ENCODE measurements around the gene RABL6. TPM values are rescaled to one million over a fixed set of nuclear protein-coding genes. Genes with fewer than 3 reads are reported as not detected.
"Not testable (repeated sequence)": the region's sequence is repeated elsewhere in the genome, so short reads cannot be mapped to it uniquely, and the experiment has no call there.

The RABL6 gene
- total RNA-seq, 1 donor: 49.8 TPM

- TF ChIP-seq, protein P1, sequence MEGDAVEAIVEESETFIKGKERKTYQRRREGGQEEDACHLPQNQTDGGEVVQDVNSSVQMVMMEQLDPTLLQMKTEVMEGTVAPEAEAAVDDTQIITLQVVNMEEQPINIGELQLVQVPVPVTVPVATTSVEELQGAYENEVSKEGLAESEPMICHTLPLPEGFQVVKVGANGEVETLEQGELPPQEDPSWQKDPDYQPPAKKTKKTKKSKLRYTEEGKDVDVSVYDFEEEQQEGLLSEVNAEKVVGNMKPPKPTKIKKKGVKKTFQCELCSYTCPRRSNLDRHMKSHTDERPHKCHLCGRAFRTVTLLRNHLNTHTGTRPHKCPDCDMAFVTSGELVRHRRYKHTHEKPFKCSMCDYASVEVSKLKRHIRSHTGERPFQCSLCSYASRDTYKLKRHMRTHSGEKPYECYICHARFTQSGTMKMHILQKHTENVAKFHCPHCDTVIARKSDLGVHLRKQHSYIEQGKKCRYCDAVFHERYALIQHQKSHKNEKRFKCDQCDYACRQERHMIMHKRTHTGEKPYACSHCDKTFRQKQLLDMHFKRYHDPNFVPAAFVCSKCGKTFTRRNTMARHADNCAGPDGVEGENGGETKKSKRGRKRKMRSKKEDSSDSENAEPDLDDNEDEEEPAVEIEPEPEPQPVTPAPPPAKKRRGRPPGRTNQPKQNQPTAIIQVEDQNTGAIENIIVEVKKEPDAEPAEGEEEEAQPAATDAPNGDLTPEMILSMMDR (IDR thresholded peaks at IDR 0.05; ENCODE audit: insufficient read depth, low read length): no peak
- DNase-seq (ENCODE audit: low read depth): no peak
- H3K4me3 ChIP-seq (ENCODE audit: low read depth, low read length): no peak overlapping the region
Measured at GRCh38 chr9:136835932-136836904, 28.5 kb downstream of the RABL6 start.

DNA sequence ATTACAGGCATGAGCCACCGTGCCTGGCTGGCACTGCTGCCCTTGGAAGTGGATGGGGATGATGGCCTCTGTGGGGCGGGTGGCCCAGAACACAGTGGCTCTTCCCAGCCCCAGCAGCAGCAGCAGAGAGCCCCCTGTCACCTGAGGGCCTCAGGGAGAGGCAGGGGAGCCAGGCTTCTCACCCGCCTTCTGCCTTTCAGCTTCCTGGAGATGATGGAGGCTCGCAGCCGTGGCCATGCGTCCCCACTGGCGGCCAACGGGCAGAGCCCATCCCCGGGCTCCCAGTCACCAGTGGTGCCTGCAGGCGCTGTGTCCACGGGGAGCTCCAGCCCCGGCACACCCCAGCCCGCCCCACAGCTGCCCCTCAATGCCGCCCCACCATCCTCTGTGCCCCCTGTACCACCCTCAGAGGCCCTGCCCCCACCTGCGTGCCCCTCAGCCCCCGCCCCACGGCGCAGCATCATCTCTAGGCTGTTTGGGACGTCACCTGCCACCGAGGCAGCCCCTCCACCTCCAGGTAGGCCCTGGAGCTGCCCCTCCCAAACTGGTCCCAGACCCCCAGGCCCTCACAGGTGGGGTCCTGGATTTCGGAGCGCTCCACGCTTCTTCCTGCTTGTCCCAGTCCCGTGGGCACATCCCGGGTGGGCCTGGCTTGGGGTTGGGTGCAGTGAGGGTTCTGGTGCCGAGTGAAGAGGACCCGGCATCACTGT lies 29.6 kb downstream of the RABL6 start:
- DNase-seq (ENCODE audit: low read depth): no peak
- H3K4me3 ChIP-seq (ENCODE audit: low read depth, low read length): no peak overlapping the region
- TF ChIP-seq, protein P1 (IDR thresholded peaks at IDR 0.05; ENCODE audit: insufficient read depth, low read length): no peak

GRCh38 chr9:136837856-136838277 lies 30.1 kb downstream of the RABL6 start:
- H3K4me3 ChIP-seq (ENCODE audit: low read depth, low read length); DNase-seq (ENCODE audit: low read depth): not testable (repeated sequence)

DNA sequence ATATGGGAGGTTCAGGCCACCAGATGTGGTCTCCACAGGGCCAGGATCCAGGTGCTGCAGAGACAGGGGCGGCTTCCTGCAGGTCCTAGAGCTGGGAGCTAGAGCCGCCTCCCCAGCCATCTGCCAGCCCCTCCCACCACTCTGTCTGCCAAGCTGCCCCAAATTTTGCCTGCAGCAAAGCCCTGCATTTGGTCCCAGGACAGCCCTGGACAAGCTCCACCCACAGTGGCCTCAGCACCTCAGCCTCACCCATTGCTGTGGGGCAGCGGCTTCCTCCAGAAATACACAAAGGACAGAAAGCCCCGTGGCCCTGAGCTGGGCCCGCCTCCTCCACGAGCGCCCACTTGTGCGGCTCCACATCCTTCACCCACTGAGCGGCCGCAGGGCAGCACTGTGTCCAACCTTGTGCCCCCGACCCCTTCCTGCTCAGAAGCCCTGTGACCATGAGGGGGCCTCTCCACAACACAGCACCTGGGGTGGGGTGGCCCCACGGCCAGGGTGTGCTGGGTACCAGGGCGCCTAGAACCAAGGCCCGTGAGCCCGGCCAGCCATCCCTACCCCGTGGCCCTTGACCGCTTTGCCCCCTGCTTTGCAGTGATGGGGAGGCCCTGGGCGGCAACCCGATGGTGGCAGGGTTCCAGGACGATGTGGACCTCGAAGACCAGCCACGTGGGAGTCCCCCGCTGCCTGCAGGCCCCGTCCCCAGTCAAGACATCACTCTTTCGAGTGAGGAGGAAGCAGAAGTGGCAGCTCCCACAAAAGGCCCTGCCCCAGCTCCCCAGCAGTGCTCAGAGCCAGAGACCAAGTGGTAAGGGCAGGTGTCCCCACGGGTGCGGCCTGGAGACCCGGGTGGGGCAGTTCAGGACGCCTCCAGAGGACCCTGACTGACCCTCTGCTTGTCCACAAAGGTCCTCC lies 30.8 kb downstream of the RABL6 start:
- H3K4me3 ChIP-seq (ENCODE audit: low read depth, low read length): no peak overlapping the region
- TF ChIP-seq, protein P1 (IDR thresholded peaks at IDR 0.05; ENCODE audit: insufficient read depth, low read length): no peak
- DNase-seq (ENCODE audit: low read depth): no peak

DNA sequence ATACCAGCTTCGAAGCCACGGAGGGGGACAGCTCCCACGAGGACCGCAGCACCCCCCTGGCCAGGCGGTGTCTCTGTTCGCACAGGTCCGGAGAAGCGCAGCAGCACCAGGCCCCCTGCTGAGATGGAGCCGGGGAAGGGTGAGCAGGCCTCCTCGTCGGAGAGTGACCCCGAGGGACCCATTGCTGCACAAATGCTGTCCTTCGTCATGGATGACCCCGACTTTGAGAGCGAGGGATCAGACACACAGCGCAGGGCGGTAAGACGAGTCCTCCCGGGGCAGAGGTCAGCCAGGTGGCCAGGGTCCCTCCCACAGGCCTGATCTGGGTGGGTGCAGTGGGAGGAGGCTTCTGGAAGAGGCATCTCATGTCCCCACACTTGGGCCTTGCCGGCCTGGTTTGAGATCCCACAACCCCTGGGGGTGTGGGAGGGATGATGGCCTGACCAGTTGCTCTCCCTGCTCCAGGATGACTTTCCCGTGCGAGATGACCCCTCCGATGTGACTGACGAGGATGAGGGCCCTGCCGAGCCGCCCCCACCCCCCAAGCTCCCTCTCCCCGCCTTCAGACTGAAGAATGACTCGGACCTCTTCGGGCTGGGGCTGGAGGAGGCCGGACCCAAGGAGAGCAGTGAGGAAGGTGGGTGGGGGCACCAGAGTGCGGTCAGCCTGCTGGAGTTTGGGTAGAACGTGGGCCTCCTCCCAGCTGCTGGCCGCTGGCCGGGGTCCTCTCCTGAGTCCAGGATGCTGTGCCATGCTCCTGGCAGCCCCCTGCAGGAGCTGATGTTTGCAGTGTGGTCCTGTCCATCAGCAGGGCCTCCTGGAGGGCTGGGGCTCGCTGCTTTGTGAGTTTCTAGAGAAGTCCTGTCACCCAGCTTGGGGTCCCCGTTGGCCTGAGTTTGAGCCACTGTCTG lies 31.7 kb downstream of the RABL6 start:
- TF ChIP-seq, protein P1 (IDR thresholded peaks at IDR 0.05; ENCODE audit: insufficient read depth, low read length): no peak
- no peak overlapping the region for H3K4me3 ChIP-seq (ENCODE audit: low read depth, low read length)
- no peak for DNase-seq (ENCODE audit: low read depth)

DNA sequence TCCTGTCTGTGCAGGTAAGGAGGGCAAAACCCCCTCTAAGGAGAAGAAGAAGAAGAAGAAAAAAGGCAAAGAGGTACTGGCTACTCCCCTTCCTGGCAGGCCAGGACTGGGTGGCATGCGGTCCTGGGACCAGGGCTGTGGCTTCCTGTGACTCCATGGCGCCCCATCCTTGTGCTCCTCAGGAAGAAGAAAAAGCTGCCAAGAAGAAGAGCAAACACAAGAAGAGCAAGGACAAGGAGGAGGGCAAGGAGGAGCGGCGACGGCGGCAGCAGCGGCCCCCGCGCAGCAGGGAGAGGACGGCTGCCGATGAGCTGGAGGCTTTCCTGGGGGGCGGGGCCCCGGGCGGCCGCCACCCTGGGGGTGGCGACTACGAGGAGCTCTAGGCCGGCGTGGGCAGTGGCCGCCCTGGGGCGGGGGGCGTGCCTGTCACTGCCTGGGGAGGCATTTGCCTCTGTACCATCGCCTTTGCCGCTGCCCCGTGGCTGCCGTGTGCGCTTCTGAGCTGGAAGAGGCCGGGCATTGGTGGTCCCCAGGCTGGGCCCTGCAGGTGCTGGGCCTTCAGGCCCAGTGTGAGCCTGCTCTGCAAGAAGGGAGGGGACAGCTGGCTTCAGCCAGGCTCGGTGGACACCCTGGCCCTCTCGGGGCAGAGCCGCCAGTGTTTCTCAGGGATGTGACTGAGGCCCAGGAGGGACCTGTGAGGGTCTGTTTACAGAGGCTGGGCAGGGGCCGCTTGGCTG lies 32.6 kb downstream of the RABL6 start:
- no peak for DNase-seq (ENCODE audit: low read depth)
- TF ChIP-seq, protein P1 (IDR thresholded peaks at IDR 0.05; ENCODE audit: insufficient read depth, low read length): no peak

More for the DNA sequence above, 32.6 kb downstream of the RABL6 start:
- no peak overlapping the region for H3K4me3 ChIP-seq (ENCODE audit: low read depth, low read length)

Data from fibroblast of the aortic adventitia (primary cell).